Activated CD8-positive, alpha-beta T cell treated with anti-CD3 and anti-CD28 coated beads for 36 hours (primary cell): Measurements from ENCODE around the gene MFN1. TPM values are rescaled to one million over a fixed set of nuclear protein-coding genes. Genes with fewer than 3 reads are reported as not detected.

Experiments
- ATAC-seq: fragments of 200-7000 bp; cut with Tn5 transposase; one replicate; pipeline ENCODE4 v1.10.0; 2021; ENCODE audit warnings: mild to moderate bottlenecking, moderate library complexity
- CTCF ChIA-PET: fragments of 350-600 bp; sonication (Branson Sonifier 250); formaldehyde crosslinking; loops from one replicate; lab custom pipeline; 2021; ENCODE audit warnings: antibody characterized with exemption; lab: Charles Lee
- POLR2A ChIA-PET: fragments of 350-600 bp; sonication (Branson Sonifier 250); formaldehyde crosslinking; loops from one replicate; lab custom pipeline; 2021; ENCODE audit warnings: antibody characterized with exemption; lab: Charles Lee
- DNase-seq: peaks from one replicate; pipeline ENCODE4 v3.0.0-alpha.2; 2020
- H3K27ac Mint-ChIP-seq: one replicate; pipeline ENCODE4 v1.8.0; 2021; ENCODE audit warnings: mild to moderate bottlenecking, mixed read lengths
- H3K27me3 Mint-ChIP-seq: one replicate; pipeline ENCODE4 v1.8.0; 2021; ENCODE audit warnings: mixed read lengths
- H3K36me3 Mint-ChIP-seq: one replicate; pipeline ENCODE4 v1.8.0; 2021; ENCODE audit warnings: low read depth, mixed read lengths
- H3K4me1 Mint-ChIP-seq: one replicate; pipeline ENCODE4 v1.8.0; 2021; ENCODE audit warnings: low read depth, mixed read lengths
- H3K4me3 Mint-ChIP-seq: one replicate; pipeline ENCODE4 v1.8.0; 2021; ENCODE audit warnings: mild to moderate bottlenecking, moderate library complexity, mixed read lengths
- H3K9me3 Mint-ChIP-seq: one replicate; pipeline ENCODE4 v1.8.0; 2021; ENCODE audit warnings: mixed read lengths
- intact Hi-C: fragments of 100-400 bp; cut with micrococcal nuclease; formaldehyde crosslinking; loops from one replicate; pipeline ENCODE4 v1.10.0; 2022
- total RNA-seq, 2 experiments: library from RNA; stranded (reverse); gene quantifications; one replicate each; pipeline ENCODE4 v1.2.3, GENCODE V29; 2021
- TF ChIP-seq, protein P1 (sequence below): fragments of 200-600 bp; IDR thresholded peaks from one replicate; pipeline ENCODE4 v1.8.0; 2022; ENCODE audit warnings: antibody characterized with exemption, mild to moderate bottlenecking

MFN1 gene
- 10 to 100 TPM; 31.9 to 34.8 TPM for total RNA-seq

DNA sequence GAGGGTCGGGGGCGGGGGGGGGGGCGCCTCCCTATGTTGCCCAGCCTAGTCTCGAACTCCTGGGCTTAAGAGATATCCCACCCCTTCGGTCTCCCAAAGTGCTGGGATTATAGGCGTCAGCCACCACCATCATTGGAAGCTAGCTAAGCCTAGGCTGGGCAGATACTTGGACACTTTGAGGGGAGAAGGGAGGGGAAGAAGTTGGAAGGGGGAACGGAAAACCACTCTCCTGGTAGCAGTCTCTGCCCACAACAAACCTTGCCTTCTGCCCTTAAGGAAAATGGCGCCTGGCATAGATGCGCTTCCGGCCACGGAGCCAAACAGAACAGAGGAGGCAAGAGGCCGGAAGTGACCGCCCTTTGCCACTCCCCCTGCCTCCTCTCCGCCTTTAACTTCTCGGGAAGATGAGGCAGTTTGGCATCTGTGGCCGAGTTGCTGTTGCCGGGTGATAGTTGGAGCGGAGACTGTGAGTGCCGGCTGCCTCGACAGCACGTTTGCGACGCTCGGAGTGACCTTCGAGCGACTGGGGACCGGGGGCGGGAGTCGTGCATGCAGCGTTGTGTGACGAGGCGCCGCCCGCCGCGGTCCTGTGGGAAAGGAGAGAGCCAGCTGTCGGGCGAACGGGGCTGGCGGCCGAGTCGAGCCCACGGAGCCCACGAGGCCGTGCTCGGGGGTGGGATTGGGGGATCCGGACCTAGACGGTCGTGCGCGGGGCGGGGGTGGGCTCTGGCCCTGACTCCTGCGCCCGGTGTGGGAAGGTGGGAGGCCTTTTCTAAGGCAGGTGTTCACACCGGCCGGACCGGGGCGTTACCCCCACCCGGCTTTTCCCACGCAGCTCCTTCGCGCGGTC lies at the start of gene MFN1:
Gene MFN1 (plus strand): TSS at position 365 of the 850 bp plus-strand sequence. CDS start 1,143 bp downstream, outside the sequence.
- no peaks in the 10 kb centered on the region for H3K27me3 Mint-ChIP-seq
- no peaks in the 10 kb centered on the region for H3K9me3 Mint-ChIP-seq
- peak; percentile 95 for DNase-seq
- ATAC-seq = peak; percentile 96
- H3K36me3 Mint-ChIP-seq = peaks cover 16% of the 10 kb centered on the region
- H3K4me3 Mint-ChIP-seq = peak within 1 kb of the TSS; percentile 98
- ChIA-PET CTCF (interaction anchor here (0.7 to 2.3 kb wide), 4 partner anchors 11 to 279 kb away, joined by 3 to 7 read pairs (median 6); partner anchors contain the start of gene ZNF639), POLR2A (interaction anchor here (0.6 to 3.8 kb wide), 12 partner anchors 10 to 276 kb away, joined by 3 to 20 read pairs (median 4); partner anchors contain the start of genes ZMAT3 and ZNF639)
- TF ChIP-seq, protein P1, sequence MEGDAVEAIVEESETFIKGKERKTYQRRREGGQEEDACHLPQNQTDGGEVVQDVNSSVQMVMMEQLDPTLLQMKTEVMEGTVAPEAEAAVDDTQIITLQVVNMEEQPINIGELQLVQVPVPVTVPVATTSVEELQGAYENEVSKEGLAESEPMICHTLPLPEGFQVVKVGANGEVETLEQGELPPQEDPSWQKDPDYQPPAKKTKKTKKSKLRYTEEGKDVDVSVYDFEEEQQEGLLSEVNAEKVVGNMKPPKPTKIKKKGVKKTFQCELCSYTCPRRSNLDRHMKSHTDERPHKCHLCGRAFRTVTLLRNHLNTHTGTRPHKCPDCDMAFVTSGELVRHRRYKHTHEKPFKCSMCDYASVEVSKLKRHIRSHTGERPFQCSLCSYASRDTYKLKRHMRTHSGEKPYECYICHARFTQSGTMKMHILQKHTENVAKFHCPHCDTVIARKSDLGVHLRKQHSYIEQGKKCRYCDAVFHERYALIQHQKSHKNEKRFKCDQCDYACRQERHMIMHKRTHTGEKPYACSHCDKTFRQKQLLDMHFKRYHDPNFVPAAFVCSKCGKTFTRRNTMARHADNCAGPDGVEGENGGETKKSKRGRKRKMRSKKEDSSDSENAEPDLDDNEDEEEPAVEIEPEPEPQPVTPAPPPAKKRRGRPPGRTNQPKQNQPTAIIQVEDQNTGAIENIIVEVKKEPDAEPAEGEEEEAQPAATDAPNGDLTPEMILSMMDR = no peak
- H3K4me1 Mint-ChIP-seq = peaks cover 11% of the 10 kb centered on the region
- peak within 1 kb of the TSS; percentile 92 for H3K27ac Mint-ChIP-seq
- intact Hi-C loops = loop anchor here (5.0 kb wide), 1 partner anchor 215 kb away; the partner anchor contains the start of gene ACTL6A

DNA sequence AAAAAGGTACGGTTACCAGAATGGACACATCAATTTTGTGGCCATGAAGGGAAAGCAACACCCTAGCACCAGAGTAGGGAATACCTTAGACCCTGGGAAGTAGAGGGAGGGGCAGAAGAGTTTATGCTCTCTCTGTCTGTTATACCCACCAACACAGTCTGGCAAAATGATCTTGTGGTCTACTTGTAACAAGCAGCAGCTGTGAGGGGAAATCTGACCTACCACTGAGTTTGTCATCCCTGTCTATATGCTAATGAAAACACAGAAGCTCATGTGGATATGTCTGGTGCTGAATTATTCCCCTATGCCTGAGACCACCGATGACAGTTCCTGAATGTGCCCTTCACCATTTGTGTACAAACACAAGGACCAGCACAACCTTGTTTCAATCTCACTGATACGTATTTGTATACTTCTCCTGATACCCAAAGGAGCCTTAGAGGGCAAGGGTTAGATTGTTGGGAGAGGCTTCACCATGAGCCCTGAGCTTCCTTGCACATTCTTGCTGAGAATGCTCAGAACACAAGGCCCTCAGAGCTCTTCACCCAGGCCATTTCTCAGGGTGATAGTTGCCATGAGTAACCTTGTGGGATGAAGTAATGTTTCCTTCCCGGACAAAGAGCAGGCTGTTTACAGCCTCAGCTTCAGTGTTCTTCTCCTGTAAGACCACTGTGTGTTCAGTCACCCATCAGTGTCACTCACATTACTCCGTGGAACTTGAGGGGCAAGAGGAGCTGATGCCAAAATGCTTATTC lies 49.4 kb upstream of the MFN1 start:
- no peak for ATAC-seq
- no peak for DNase-seq
- no peak overlapping the region for H3K4me3 Mint-ChIP-seq
- POLR2A ChIA-PET = interaction anchor here (0.5 kb wide), 1 partner anchor 43 kb away, joined by 3 read pairs; no protein-coding TSS in a partner anchor
- no peaks in the 10 kb centered on the region for H3K36me3 Mint-ChIP-seq
- CTCF ChIA-PET = no interaction called here
- H3K27ac Mint-ChIP-seq = no peak overlapping the region
- peaks cover 5% of the 10 kb centered on the region for H3K9me3 Mint-ChIP-seq
- peaks cover 4% of the 10 kb centered on the region for H3K27me3 Mint-ChIP-seq
- no peaks in the 10 kb centered on the region for H3K4me1 Mint-ChIP-seq
- intact Hi-C loops = no loop called here
- TF ChIP-seq, protein P1 = no peak

DNA sequence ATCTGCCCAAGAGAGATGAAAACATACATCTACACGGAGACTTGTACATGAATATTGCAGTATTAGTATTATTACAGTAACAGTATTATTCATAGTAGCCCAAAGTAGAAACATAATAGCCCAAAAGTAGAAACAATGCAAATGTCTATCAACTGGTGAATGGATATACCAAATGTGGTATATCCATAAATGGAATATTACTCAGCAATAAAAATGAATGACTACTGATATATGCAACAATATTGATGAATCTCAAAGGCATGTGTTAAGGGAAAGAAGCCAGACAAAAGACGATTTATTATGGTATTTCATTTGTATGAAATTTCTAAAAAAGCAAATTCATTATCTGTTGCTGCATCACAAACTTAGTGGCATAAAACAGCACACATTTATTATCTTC lies 48.2 kb upstream of the MFN1 start:
- POLR2A ChIA-PET = no interaction called here
- no peak for ATAC-seq
- intact Hi-C loops = no loop called here

DNA sequence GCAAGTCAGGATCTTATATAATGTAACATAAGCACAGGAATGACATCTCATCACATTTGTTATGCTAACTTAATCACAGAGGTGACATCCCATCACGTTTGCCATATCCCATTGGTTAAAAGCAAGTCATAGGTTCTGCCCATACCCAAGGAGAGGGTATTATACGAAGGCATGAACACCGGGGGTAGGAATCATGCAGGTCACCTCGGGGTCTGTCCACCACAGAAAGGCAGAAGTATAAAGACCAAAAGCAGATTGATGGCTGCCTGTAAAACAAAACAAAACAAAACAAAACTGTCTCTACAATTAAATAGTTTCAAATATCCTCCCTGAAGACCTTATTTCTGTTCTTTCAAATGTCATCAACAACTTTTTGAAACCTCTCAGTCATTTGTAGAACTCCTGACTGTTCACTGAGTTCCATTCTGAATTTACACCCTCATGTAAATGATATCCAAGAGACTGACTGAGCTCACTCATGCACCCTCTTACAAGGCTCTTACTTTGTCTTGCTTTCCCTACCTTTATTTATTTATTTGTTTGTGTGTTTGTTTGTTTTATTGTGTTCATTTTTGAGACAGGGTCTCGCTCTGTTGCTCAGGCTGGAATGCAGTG lies 47.4 kb upstream of the MFN1 start:
- Mint-ChIP-seq H3K27ac (no peak overlapping the region), H3K4me3 (no peak overlapping the region), H3K9me3 (peaks cover 5% of the 10 kb centered on the region), H3K27me3 (peaks cover 4% of the 10 kb centered on the region), H3K36me3 (no peaks in the 10 kb centered on the region), H3K4me1 (no peaks in the 10 kb centered on the region)
- POLR2A ChIA-PET = no interaction called here
- intact Hi-C loops = no loop called here
- TF ChIP-seq, protein P1 = no peak
- DNase-seq (no peak), ATAC-seq (no peak)
- CTCF ChIA-PET = no interaction called here

More for the DNA sequence above, 48.2 kb upstream of the MFN1 start:
- Mint-ChIP-seq H3K9me3 (peaks cover 5% of the 10 kb centered on the region), H3K27me3 (peaks cover 4% of the 10 kb centered on the region), H3K36me3 (no peaks in the 10 kb centered on the region), H3K27ac (no peak overlapping the region), H3K4me3 (no peak overlapping the region), H3K4me1 (no peaks in the 10 kb centered on the region)
- no peak for DNase-seq
- TF ChIP-seq, protein P1 = no peak
- CTCF ChIA-PET = no interaction called here
